GM12865 (cell line): ENCODE results near the gene UAP1.

Experiments
- DNase-seq: peaks from one replicate; pipeline ENCODE4 v3.0.0; 2010; ENCODE audit warnings: low read depth
- H3K4me3 ChIP-seq: 2 replicates; pipeline ENCODE4 v1.5.1; 2011; ENCODE audit warnings: mild to moderate bottlenecking, low read depth, low read length, control low read depth
- CTCF ChIP-seq: IDR thresholded peaks from 2 replicates; pipeline ENCODE4 v1.5.1; 2011; ENCODE audit warnings: low read length, control low read depth, low read depth, inconsistent platforms; ENCODE audit not compliant: insufficient read depth; ENCODE audit errors: missing control alignments

UAP1 gene

GRCh38 chr1:162609306-162609705 is 47.8 kb downstream of the UAP1 start:
- no peak overlapping the region for H3K4me3 ChIP-seq
- no peak for TF ChIP-seq CTCF
- no peak for DNase-seq

- DNase-seq, result no peak
- TF ChIP-seq CTCF, result no peak
These were observed 51.3 kb downstream of the UAP1 start for GRCh38 chr1:162612606-162613400.

GRCh38 chr1:162616848-162617247 is 55.3 kb downstream of the UAP1 start:
- DNase-seq, result no peak
- TF ChIP-seq CTCF, result no peak
- no peak overlapping the region for H3K4me3 ChIP-seq

More at GRCh38 chr1:162612606-162613400, 51.3 kb downstream of the UAP1 start:
- no peak overlapping the region for H3K4me3 ChIP-seq

GRCh38 chr1:162617513-162617912 is 56.0 kb downstream of the UAP1 start:
- DNase-seq, result no peak
- H3K4me3 ChIP-seq, result no peak overlapping the region
- TF ChIP-seq CTCF, result no peak

- DNase-seq, result no peak
- TF ChIP-seq CTCF, result no peak
- H3K4me3 ChIP-seq, result no peak overlapping the region
These were observed 57.6 kb downstream of the UAP1 start for GRCh38 chr1:162619076-162619475.

GRCh38 chr1:162621256-162621655 is 59.7 kb downstream of the UAP1 start:
- no peak for TF ChIP-seq CTCF
- DNase-seq, result no peak

GRCh38 chr1:162625679-162626078 is 64.2 kb downstream of the UAP1 start:
- H3K4me3 ChIP-seq, result no peak overlapping the region
- no peak for TF ChIP-seq CTCF
- DNase-seq, result no peak

More at GRCh38 chr1:162621256-162621655, 59.7 kb downstream of the UAP1 start:
- H3K4me3 ChIP-seq, result no peak overlapping the region
